ENCODE data around the gene LEMD1. TPM values are rescaled to one million over a fixed set of nuclear protein-coding genes. Genes with fewer than 3 reads are reported as not detected.

Gene LEMD1
- total RNA-seq, 2 donors from 2014 or later = 0.68 to 22.0 TPM

- 34% methylated on average over 4 of the region's 4 CpGs for WGBS
- Histone ChIP-seq H3K9me3 (no peaks in the 10 kb centered on the region), H3K27ac (no peak overlapping the region), H3K27me3 (replicated peaks; ENCODE audit: insufficient read depth) (peaks cover 27% of the 10 kb centered on the region), H3K4me1 (replicated peaks) (no peaks in the 10 kb centered on the region), H3K36me3 (no peaks in the 10 kb centered on the region), H3K4me3 (no peak overlapping the region)
- TF ChIP-seq CTCF (IDR thresholded peaks at IDR 0.05) (no peak), POLR2A (IDR thresholded peaks at IDR 0.05) (no peak), POLR2AphosphoS5 (IDR thresholded peaks at IDR 0.05) (no peak)
- intact Hi-C loops (cut with DNase I) = no loop called here
- no peak for DNase-seq (ENCODE audit: low spot score)
These were observed 28.6 kb upstream of the LEMD1 start for GRCh38 chr1:205450448-205450847.

- Histone ChIP-seq H3K9me3 (no peaks in the 10 kb centered on the region), H3K27me3 (replicated peaks; ENCODE audit: insufficient read depth) (peaks cover 22% of the 10 kb centered on the region), H3K27ac (no peak overlapping the region), H3K4me1 (replicated peaks) (no peaks in the 10 kb centered on the region), H3K4me3 (no peak overlapping the region), H3K36me3 (no peaks in the 10 kb centered on the region)
- DNase-seq (ENCODE audit: low spot score) = peak; percentile 23
- intact Hi-C loops (cut with DNase I) = no loop called here
- peak; percentile 73 for TF ChIP-seq POLR2A (IDR thresholded peaks at IDR 0.05)
- no peak for TF ChIP-seq POLR2AphosphoS5 (IDR thresholded peaks at IDR 0.05)
- 29% methylated on average over 18 of the region's 18 CpGs for WGBS
These were observed 28.0 kb upstream of the LEMD1 start for GRCh38 chr1:205449750-205450443.

- intact Hi-C loops (cut with DNase I) = no loop called here
- Histone ChIP-seq H3K27me3 (replicated peaks; ENCODE audit: insufficient read depth) (peaks cover 19% of the 10 kb centered on the region), H3K27ac (no peak overlapping the region), H3K9me3 (no peaks in the 10 kb centered on the region), H3K4me1 (replicated peaks) (no peaks in the 10 kb centered on the region), H3K36me3 (no peaks in the 10 kb centered on the region), H3K4me3 (no peak overlapping the region)
- DNase-seq (ENCODE audit: low spot score) = no peak
- WGBS = 54% methylated on average over 3 of the region's 4 CpGs
- TF ChIP-seq POLR2AphosphoS5 (IDR thresholded peaks at IDR 0.05) (no peak), POLR2A (IDR thresholded peaks at IDR 0.05) (no peak), CTCF (IDR thresholded peaks at IDR 0.05) (no peak)
These were observed 27.4 kb upstream of the LEMD1 start for GRCh38 chr1:205449254-205449749.

- no peak overlapping the region for H3K27ac ChIP-seq
- 55% methylated on average over 6 of the region's 6 CpGs for WGBS
- H3K36me3 ChIP-seq = no peaks in the 10 kb centered on the region
- intact Hi-C loops (cut with DNase I) = no loop called here
- no peaks in the 10 kb centered on the region for H3K4me1 ChIP-seq (replicated peaks)
- H3K9me3 ChIP-seq = no peaks in the 10 kb centered on the region
- DNase-seq (ENCODE audit: low spot score) = no peak
- H3K27me3 ChIP-seq (replicated peaks; ENCODE audit: insufficient read depth) = peaks cover 16% of the 10 kb centered on the region
- H3K4me3 ChIP-seq = no peak overlapping the region
- TF ChIP-seq CTCF (IDR thresholded peaks at IDR 0.05) (no peak), POLR2AphosphoS5 (IDR thresholded peaks at IDR 0.05) (no peak), POLR2A (IDR thresholded peaks at IDR 0.05) (peak; percentile 39)
These were observed 26.8 kb upstream of the LEMD1 start for GRCh38 chr1:205448540-205449253.

GRCh38 chr1:205447457-205448341 lies 25.8 kb upstream of the LEMD1 start:
- H3K9me3 ChIP-seq = no peaks in the 10 kb centered on the region
- TF ChIP-seq POLR2AphosphoS5 (IDR thresholded peaks at IDR 0.05) (no peak), POLR2A (IDR thresholded peaks at IDR 0.05) (no peak), CTCF (IDR thresholded peaks at IDR 0.05) (no peak)
- no peaks in the 10 kb centered on the region for H3K4me1 ChIP-seq (replicated peaks)
- WGBS = 46% methylated on average over 19 of the region's 19 CpGs
- no peak overlapping the region for H3K4me3 ChIP-seq
- H3K27me3 ChIP-seq (replicated peaks; ENCODE audit: insufficient read depth) = peaks cover 6% of the 10 kb centered on the region
- no peak overlapping the region for H3K27ac ChIP-seq
- DNase-seq (ENCODE audit: low spot score) = no peak
- H3K36me3 ChIP-seq = no peaks in the 10 kb centered on the region
- intact Hi-C loops (cut with DNase I) = no loop called here

Data from prostate gland (tissue), 2 donors.